ENCODE results near the gene DIS3L.

GRCh38 chr15:66284271-66284670, 9.1 kb upstream of the DIS3L start:
- no peak for TF ChIP-seq XBP1 (CRISPR knock-in tag; IDR thresholded peaks at IDR 0.05)
- TF ChIP-seq CBX5 (CRISPR knock-in tag; IDR thresholded peaks at IDR 0.05; ENCODE audit: borderline replicate concordance) = no peak
- TF ChIP-seq, protein P1, sequence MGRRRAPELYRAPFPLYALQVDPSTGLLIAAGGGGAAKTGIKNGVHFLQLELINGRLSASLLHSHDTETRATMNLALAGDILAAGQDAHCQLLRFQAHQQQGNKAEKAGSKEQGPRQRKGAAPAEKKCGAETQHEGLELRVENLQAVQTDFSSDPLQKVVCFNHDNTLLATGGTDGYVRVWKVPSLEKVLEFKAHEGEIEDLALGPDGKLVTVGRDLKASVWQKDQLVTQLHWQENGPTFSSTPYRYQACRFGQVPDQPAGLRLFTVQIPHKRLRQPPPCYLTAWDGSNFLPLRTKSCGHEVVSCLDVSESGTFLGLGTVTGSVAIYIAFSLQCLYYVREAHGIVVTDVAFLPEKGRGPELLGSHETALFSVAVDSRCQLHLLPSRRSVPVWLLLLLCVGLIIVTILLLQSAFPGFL (CRISPR knock-in tag; IDR thresholded peaks at IDR 0.05) = no peak
- no peak for TF ChIP-seq KLF6 (CRISPR knock-in tag; IDR thresholded peaks at IDR 0.05)
- no peak for TF ChIP-seq TAF1 (CRISPR knock-in tag; IDR thresholded peaks at IDR 0.05)
- no peak for TF ChIP-seq ZNF556 (CRISPR knock-in tag; IDR thresholded peaks at IDR 0.05; ENCODE audit: borderline replicate concordance)
- no peak for TF ChIP-seq TRIM24 (CRISPR knock-in tag; IDR thresholded peaks at IDR 0.05)
- TF ChIP-seq NFE2 (CRISPR knock-in tag; IDR thresholded peaks at IDR 0.05) = no peak
- no peak for TF ChIP-seq JUN (CRISPR knock-in tag; IDR thresholded peaks at IDR 0.05)
- no peak for TF ChIP-seq ONECUT2 (CRISPR knock-in tag; IDR thresholded peaks at IDR 0.05)

Measured in HepG2 (cell line).